ENCODE results near the gene LCN6. TPM values are rescaled to one million over a fixed set of nuclear protein-coding genes. Genes with fewer than 3 reads are reported as not detected.

LCN6 gene
- total and polyA plus RNA-seq, 9 of the 15 experiments (the other 6 are each of a cell fraction or from before 2014, with no cell fraction given), result 0.10 to 0.45 (median 0.37) TPM; not detected in 5

DNA sequence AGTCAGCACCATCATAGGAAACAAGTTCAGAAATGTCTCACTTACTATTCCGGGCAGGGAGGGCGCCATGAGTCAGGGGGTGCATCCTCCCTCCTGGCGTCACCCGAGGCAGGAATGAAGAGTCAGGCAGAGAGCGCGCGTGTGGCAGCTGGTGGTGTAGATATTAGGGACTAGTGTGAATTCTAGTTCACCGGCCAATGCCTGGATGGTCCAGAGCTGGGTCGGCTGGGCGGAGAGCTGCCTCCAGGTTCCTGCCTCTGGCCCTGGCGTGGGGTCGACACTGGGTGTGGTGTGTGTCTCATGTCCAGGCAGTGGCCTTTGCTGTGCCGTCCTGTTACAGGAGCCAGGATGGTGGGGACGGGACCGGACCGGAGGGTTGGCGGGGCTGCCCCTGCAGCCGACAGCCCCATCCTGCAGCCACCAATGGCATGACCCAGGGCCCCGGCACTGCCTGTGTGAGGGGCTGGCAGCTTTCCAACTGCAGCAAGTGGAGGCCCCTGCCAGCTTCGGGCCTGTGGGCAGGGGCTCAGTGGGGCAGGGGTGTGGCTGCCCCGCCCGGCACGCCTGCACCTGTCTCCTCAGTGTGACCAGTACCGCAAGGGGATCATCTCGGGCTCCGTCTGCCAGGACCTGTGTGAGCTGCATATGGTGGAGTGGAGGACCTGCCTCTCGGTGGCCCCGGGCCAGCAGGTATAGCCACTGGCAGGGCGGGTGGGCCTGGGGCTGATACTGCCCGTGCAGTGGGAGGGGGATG, 26.8 kb downstream of the LCN6 start:
- in situ Hi-C loops (cut with MboI), result no loop called here
- Histone ChIP-seq H3K36me3 (ENCODE audit: control insufficient read depth, insufficient read depth, low read length) (peaks cover 59% of the 10 kb centered on the region), H3K4me1 (replicated peaks in 1 of 2; ENCODE audit: control insufficient read depth in 2 of 2, insufficient read depth in 2 of 2, low read length in 2 of 2) (peaks cover 11 to 92% of the 10 kb centered on the region in 2 experiments; a peak in 4 of 5 replicates), H3K9ac (ENCODE audit: insufficient read depth in 1 of 2, low read depth in 2 of 2, low read length in 2 of 2) (peak overlapping the region in 1 of 2 experiments; percentile 64; a peak in 2 of 4 replicates), H3K9me3 (replicated peaks; ENCODE audit: control insufficient read depth, insufficient read depth, low read depth, low read length) (no peaks in the 10 kb centered on the region), H3K9me1 (ENCODE audit: control insufficient read depth, insufficient read depth, low read length) (no peaks in the 10 kb centered on the region), H3K79me2 (ENCODE audit: control insufficient read depth, insufficient read depth, low read length) (peaks cover 31% of the 10 kb centered on the region), H3K27ac (ENCODE audit: extremely low read depth, low read depth, low read length) (no peak overlapping the region), H3K4me3 (no peak overlapping the region), H2AFZ (ENCODE audit: low read depth, low read length) (no peak overlapping the region), H4K20me1 (replicated peaks; ENCODE audit: control insufficient read depth, insufficient read depth, low read length) (peaks cover 43% of the 10 kb centered on the region), H3K27me3 (ENCODE audit: control insufficient read depth in 2 of 2, insufficient read depth in 2 of 2, low read length in 2 of 2) (no peaks in the 10 kb centered on the region), H3K4me2 (ENCODE audit: insufficient read depth, low read length) (no peak overlapping the region)
- ATAC-seq, result peak; percentile 3; the same call in 2 of the 3 replicates
- no peak for FAIRE-seq
- DNase-seq (ENCODE audit: extremely low read depth in 1 of 4, low spot score in 3 of 4), result no peak
- 65% methylated on average over 25 of the region's 30 CpGs for WGBS (ENCODE audit: insufficient coverage, low coverage, missing lambda C conversion rate)
- POLR2A ChIA-PET, result interaction anchor here (0.6 to 1.7 kb wide), 5 partner anchors 8 to 66 kb away, joined by 3 to 9 read pairs (median 4); no protein-coding TSS in a partner anchor
- CTCF ChIA-PET (ENCODE audit: low intra/inter-chr PET ratio), result no interaction called here
- no TSS peak for BruUV-seq (replicated peaks)
- intact Hi-C loops (cut with micrococcal nuclease), result no loop called here
- TF ChIP-seq KLF16 (IDR thresholded peaks at IDR 0.05), result no peak
- peak; percentile 81 for TF ChIP-seq NFIC (IDR thresholded peaks at IDR 0.05)
- no peak for TF ChIP-seq MAFG (tag; conservative IDR thresholded peaks at IDR 0.05)
- TF ChIP-seq POLR2A (conservative IDR thresholded peaks at IDR 0.05), result peak; percentile 47; the same call in 1 of the 2 replicates
- no peak for TF ChIP-seq TOE1 (IDR thresholded peaks at IDR 0.05; ENCODE audit: borderline replicate concordance)
- TF ChIP-seq TOE1 (CRISPR knock-in tag; IDR thresholded peaks at IDR 0.05; ENCODE audit: borderline replicate concordance, low read depth), result no peak
- TF ChIP-seq, protein P1, sequence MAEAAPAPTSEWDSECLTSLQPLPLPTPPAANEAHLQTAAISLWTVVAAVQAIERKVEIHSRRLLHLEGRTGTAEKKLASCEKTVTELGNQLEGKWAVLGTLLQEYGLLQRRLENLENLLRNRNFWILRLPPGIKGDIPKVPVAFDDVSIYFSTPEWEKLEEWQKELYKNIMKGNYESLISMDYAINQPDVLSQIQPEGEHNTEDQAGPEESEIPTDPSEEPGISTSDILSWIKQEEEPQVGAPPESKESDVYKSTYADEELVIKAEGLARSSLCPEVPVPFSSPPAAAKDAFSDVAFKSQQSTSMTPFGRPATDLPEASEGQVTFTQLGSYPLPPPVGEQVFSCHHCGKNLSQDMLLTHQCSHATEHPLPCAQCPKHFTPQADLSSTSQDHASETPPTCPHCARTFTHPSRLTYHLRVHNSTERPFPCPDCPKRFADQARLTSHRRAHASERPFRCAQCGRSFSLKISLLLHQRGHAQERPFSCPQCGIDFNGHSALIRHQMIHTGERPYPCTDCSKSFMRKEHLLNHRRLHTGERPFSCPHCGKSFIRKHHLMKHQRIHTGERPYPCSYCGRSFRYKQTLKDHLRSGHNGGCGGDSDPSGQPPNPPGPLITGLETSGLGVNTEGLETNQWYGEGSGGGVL (CRISPR knock-in tag; IDR thresholded peaks at IDR 0.05), result no peak
- TF ChIP-seq STAG1 (CRISPR knock-in tag; IDR thresholded peaks at IDR 0.05; ENCODE audit: borderline replicate concordance), result no peak
- TF ChIP-seq POLR2AphosphoS2 (IDR thresholded peaks at IDR 0.05; ENCODE audit: low read length), result peak; percentile 6; the same call in 1 of the 2 replicates
- TF ChIP-seq RBFOX2 (IDR thresholded peaks at IDR 0.05; ENCODE audit: low read depth, low read length), result peak; percentile 7; the same call in 1 of the 2 replicates
- peak; percentile 52; the same call in 1 of the 2 replicates for TF ChIP-seq TAF15 (IDR thresholded peaks at IDR 0.05; ENCODE audit: low read depth, low read length)
- no peak for TF ChIP-seq ZNF79 (CRISPR knock-in tag; IDR thresholded peaks at IDR 0.05; ENCODE audit: low read depth)
- no peak for TF ChIP-seq LCOR (CRISPR knock-in tag; IDR thresholded peaks at IDR 0.05)
- peak; percentile 52 for TF ChIP-seq POLR2G (IDR thresholded peaks at IDR 0.05; ENCODE audit: low read depth, low read length)
- peak; percentile 15; the same call in 1 of the 2 replicates for TF ChIP-seq ZBTB7A (IDR thresholded peaks at IDR 0.05; ENCODE audit: borderline replicate concordance, control insufficient read depth, low read depth, low read length)
- TF ChIP-seq RBM22 (IDR thresholded peaks at IDR 0.05; ENCODE audit: low read depth, low read length, poor library complexity, severe bottlenecking), result peak; percentile 41
- no peak for TF ChIP-seq ZNF583 (CRISPR knock-in tag; IDR thresholded peaks at IDR 0.05)
- no peak for TF ChIP-seq RB1 (IDR thresholded peaks at IDR 0.05; ENCODE audit: low read depth)
- TF ChIP-seq RBM39 (optimal IDR thresholded peaks at IDR 0.05; ENCODE audit: low read depth, low read length), result peak; percentile 17
- no peak for TF ChIP-seq ZNF431 (CRISPR knock-in tag; IDR thresholded peaks at IDR 0.05)
- TF ChIP-seq ZNF174 (CRISPR knock-in tag; IDR thresholded peaks at IDR 0.05), result no peak

Measured in K562 (cell line).